ENCODE results near the gene CHPT1.
"Not testable (repeated sequence)": the region's sequence is repeated elsewhere in the genome, so short reads cannot be mapped to it uniquely, and the experiment has no call there.

Gene CHPT1

DNA sequence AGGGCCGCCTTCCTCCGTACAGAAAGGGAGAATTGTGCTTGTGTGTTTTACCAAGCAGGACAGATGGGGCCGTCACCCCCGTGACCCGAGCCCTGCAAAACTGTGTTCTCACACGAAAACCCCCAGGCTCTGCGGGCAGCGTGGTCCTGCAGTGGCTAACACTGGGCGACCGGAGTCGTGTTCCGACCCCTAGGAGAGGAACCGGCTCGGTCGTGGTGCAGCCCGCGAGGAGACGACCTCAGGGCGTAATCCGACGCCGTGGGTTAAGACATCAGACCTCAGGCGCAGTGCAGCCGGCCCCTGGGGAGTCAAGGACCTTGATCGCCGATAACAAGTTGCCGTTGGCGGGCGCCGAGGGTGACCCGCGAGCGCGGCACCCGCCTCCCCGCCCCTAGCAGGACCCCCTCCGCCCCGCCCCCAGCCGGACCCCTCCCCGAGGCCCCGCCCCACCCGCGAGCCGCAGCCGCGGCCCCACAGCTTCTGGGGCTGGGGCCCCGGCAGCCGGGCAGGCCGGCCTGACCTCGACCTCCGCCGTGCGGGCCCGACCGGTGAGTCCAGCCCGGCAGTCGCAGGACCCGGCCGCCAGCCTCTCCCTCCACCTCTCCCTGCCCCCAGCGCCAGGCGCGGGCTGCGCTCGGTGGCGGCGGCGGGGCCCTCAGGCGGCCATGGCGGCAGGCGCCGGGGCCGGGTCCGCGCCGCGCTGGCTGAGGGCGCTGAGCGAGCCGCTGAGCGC lies at the start of gene CHPT1:
TSS of gene CHPT1 (plus strand) at position 444 of the 733 bp plus-strand sequence. CDS start at position 666, 222 bp downstream.
- DNase-seq (ENCODE audit: extremely low read depth in 1 of 2, low read depth in 1 of 2), result peak in 1 of 2 donors; percentile 45

GRCh38 chr12:101647711-101648110 lies 49.7 kb upstream of the CHPT1 start:
- DNase-seq (ENCODE audit: extremely low read depth in 1 of 2, low read depth in 1 of 2), result no peak

DNA sequence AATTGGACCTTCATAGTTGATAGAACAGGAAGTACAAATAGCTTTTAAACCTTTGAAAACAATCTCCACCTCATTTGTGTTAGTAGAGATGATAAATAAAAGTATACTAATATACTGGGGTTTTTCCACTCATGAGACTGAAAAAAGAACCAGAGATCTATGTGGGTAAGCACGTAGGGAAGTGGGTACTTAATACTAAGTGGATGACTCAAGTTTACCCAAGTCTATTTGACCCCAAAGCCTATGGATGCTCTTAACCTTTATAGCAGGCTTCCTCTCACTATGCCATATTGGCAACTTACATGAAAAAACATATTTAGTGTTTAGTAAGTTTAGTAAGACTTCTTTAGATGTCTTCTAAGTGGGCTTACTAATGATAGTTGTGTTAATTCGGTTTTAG lies 49.2 kb upstream of the CHPT1 start:
- no peak for DNase-seq (ENCODE audit: extremely low read depth in 1 of 2, low read depth in 1 of 2)

DNA sequence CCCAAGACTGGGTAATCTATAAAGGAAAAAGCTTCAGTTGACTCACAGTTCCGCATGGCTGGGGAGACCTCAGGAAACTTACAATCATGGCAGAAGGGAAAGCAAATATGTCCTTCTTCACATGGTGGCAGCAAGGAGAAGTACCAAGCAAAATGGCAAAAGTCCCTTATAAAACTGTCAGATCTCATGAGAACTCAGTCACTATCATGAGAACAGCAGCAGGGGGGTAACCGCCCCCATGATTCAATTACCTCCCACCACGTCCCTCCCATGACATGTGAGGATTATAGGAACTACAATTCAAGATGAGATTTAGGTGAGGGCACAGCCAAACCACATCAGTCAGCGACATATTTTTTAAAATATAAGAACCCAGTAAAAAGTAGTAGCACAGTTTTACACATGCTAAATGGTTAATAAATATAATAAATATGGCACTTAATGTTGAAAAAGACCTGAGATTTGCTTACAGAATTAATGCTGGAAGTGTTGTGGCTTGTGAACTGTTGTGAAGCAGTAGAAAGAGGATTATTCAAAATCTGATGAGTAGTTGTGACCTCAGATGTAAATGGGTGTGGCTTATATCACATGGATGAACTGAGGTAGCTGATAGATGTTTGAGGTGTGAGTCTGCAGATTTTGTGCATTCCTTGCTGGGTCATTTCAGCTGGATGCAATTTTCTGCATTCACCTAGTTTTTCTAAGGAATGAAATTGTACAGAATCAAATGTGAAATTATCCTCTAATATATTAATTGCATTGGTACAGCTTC lies 46.9 kb upstream of the CHPT1 start:
- no peak for DNase-seq (ENCODE audit: extremely low read depth in 1 of 2, low read depth in 1 of 2)

- DNase-seq (ENCODE audit: extremely low read depth in 1 of 2, low read depth in 1 of 2), result no peak
Measured at GRCh38 chr12:101653030-101653429, 44.4 kb upstream of the CHPT1 start.

- DNase-seq (ENCODE audit: extremely low read depth in 1 of 2, low read depth in 1 of 2), result no peak
Measured at GRCh38 chr12:101653503-101653902, 43.9 kb upstream of the CHPT1 start.

DNA sequence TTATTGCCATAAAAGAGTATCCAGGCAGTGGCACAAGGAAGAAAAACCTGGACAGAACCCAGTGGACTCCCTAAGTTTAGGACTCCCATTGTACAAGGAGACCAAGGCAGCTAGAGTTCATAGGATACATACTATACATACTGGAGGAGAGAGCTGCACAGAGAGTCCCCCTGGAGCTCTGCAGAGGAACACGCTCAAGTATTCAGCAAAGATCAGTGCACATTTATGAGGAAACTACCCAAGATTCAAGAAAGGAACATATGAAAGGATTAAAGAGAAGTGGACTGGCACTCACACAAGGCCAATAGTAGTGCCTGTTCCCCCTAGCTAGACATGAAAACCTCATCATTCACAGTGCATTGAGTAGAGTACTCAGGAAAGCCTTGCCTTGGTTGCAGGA lies 43.0 kb upstream of the CHPT1 start:
- DNase-seq (ENCODE audit: extremely low read depth in 1 of 2, low read depth in 1 of 2), result no peak

GRCh38 chr12:101655393-101655792 lies 42.0 kb upstream of the CHPT1 start:
- no peak for DNase-seq (ENCODE audit: extremely low read depth in 1 of 2, low read depth in 1 of 2)

- not testable (repeated sequence) for DNase-seq (ENCODE audit: extremely low read depth in 1 of 2, low read depth in 1 of 2)
Measured at GRCh38 chr12:101660662-101661061, 36.8 kb upstream of the CHPT1 start.

DNA sequence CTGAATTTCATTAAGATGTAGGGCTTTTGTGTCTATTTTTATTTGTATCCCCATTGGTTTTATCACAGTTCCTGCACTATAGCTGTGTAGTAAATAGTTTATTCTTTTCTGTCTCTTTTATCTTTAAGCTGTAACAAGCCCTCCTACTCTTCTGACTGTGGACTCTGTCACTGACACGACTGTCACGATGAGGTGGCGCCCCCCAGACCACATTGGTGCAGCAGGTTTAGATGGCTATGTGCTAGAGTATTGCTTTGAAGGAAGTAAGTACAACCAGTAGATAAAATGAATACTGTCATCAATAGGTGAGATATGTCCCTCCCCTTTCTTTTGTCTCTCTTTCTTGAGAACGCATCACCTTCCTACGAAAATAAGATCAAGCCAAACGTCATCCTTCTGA lies 34.1 kb upstream of the CHPT1 start:
- DNase-seq (ENCODE audit: extremely low read depth in 1 of 2, low read depth in 1 of 2), result no peak

- DNase-seq (ENCODE audit: extremely low read depth in 1 of 2, low read depth in 1 of 2), result no peak
Measured at GRCh38 chr12:101664992-101665391, 32.4 kb upstream of the CHPT1 start.

DNA sequence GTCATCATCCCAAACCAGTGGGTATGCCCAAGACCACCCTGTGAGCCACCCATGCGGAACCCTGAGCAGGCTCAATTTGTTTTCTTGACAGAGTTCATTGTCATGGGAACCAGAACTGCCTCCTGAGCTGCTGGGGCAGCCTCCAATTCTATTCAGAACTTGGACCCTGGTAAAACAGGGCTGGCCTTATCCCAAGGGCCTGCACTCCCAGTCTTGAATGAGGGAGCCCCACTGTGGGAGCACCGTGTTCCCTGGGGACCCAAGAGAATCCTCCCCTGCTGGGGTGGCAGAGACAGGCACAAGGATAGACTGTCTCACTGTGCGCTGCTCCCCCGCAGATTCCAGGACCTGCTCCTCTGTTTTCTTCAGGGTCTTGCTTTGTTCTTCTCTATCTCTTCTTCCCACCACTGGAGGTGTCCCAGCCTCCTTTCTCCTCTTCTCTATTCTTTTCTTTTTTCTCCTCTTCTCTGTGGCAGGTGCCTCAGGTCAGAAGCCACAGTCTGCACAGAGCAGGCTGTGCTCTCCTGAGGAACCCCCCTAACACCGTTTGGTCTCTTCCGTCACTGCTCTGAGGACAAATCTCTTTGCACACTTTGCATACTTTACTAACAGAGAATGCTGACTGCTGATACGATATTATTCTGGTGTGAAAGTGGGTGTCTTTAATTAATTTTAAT lies 31.2 kb upstream of the CHPT1 start:
- no peak for DNase-seq (ENCODE audit: extremely low read depth in 1 of 2, low read depth in 1 of 2)

DNA sequence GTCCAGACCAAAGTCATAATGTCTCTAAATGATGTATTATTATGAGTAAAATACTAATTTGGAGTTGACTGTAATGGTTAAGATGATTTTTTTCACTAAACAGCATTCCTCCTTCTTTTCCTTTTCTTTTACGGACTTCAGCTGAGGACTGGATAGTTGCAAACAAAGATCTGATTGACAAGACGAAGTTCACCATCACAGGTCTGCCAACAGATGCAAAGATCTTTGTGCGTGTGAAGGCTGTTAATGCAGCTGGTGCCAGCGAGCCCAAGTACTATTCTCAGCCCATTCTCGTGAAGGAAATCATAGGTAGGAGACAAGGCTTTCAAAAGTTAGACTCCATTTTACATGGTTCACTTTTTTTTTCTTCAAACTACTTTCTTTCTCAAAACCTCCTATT lies 29.8 kb upstream of the CHPT1 start:
- DNase-seq (ENCODE audit: extremely low read depth in 1 of 2, low read depth in 1 of 2), result no peak

DNA sequence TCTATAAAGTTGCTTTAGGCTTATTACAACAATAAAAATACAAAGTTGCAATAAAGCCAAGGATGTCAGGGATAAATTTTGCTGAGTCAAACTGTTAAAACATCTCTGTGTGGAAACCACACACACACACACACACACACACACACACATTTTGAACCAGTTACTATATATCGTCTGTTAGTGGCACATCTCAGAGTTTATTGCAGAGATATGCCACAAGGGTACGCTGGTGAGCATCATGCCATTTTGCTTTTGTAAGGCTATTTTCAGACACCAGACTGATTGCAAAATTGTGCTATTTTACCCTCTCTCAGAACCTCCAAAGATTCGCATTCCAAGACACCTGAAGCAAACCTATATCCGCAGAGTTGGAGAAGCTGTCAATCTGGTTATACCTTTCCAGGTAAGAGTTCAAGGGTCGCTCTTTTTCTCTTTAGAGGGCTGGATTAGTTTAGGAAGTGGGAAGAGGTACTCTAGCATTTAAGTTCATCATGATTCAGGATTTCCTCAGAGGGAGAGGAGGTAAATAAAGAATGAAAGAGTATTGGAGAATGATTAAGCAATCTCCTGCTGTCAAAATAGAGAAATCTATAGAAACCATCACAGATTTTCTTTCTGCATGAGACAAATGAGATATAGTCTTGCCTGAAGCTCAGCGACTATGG lies 27.3 kb upstream of the CHPT1 start:
- no peak for DNase-seq (ENCODE audit: extremely low read depth in 1 of 2, low read depth in 1 of 2)

GRCh38 chr12:101671157-101671791 lies 26.2 kb upstream of the CHPT1 start:
- DNase-seq (ENCODE audit: extremely low read depth in 1 of 2, low read depth in 1 of 2), result no peak

DNA sequence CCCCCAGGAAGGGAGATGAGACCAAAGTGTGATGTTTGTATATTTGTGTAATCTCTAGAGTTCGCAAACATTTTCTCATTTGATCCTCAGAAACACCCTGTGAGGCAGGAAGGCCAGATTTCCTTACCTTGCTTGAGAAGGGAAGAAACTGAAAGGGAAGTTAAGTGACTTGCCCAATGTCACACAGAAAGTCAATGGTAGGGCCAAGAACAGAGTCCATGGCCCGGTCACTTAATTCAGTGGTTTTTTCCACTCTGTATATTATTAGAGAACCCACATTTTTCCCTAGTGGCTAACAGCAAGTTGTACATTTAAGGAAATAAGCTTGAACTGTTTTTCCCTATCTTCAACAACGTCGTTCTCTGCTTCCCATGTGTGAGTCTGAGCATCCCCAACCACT lies 25.6 kb upstream of the CHPT1 start:
- no peak for DNase-seq (ENCODE audit: extremely low read depth in 1 of 2, low read depth in 1 of 2)

DNA sequence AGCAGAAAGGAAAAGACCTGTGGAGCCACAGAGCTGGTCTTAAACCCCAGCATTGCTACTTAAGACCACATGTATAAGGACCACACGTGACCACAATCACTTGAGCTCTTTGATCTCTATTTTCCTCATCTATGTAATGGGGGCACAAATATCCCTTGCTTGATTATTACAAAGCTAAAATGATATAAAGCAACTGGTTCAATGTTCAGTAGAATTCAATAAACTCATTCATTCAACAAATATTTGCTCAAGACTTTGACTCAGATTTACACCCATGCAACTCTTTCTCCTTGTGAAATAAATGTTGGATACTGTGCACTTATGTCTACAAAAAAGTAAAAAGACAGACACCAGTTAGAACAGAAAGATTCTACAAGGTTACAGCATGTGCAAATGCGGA lies 21.9 kb upstream of the CHPT1 start:
- DNase-seq (ENCODE audit: extremely low read depth in 1 of 2, low read depth in 1 of 2), result no peak

DNA sequence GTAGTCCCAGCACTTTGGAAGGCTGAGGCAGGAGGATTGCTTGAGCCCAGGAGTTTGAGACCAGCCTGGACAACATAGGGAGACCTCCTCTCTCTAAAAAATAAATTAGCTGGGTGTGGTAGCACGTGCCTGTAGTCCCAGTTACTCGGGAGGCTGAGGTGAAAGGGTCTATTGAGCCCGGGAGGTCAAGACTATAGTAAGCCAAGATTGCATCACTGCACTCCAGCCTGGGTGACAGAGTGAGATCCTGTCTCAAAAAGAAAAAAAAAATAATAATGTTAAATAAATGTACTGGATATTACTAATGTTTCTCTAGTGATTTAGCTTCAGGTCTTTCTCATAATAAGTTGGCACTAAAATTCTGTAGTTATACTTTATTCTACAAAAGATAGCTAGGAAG lies 20.9 kb upstream of the CHPT1 start:
- DNase-seq (ENCODE audit: extremely low read depth in 1 of 2, low read depth in 1 of 2), result not testable (repeated sequence)

- DNase-seq (ENCODE audit: extremely low read depth in 1 of 2, low read depth in 1 of 2), result no peak
Measured at GRCh38 chr12:101678081-101678480, 19.4 kb upstream of the CHPT1 start.

GRCh38 chr12:101680240-101680639 lies 17.2 kb upstream of the CHPT1 start:
- DNase-seq (ENCODE audit: extremely low read depth in 1 of 2, low read depth in 1 of 2), result no peak

DNA sequence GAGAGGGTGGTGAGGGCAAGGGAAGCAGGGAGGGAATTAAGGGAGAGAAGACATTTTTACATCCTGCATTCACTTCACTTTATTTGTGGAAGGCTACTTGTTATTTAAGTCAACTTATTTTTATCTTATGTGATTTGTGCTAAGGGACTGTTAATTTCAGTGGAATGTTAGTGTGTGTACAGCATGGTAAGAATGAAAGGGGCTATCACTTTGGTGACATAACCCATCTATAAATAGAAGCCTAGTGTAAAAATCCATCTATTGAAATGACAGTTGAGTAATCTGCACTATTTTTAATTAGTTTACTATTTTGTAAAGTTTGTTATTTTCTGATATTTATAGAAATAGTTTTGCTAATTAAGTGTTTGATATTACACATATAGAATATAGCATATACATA lies 16.8 kb upstream of the CHPT1 start:
- no peak for DNase-seq (ENCODE audit: extremely low read depth in 1 of 2, low read depth in 1 of 2)
